PC-9 (cell line): ENCODE measurements around the gene OPHN1. TPM values are rescaled to one million over a fixed set of nuclear protein-coding genes. Genes with fewer than 3 reads are reported as not detected.
A peak's percentile ranks its signal among the peaks of the same experiment; 100 is the strongest.

ENCODE experiments used
- BruUV-seq: library from RNA; stranded (reverse); fragments of 400-500 nt; replicated peaks from 2 replicates; lab custom pipeline; 2021; lab: Mats Ljungman, UMichigan
- CTCF ChIA-PET: fragments of 300-600 bp; sonication (Branson Sonifier 250); formaldehyde crosslinking; loops from one replicate; lab custom pipeline; 2022; ENCODE audit warnings: antibody characterized with exemption; lab: Charles Lee
- POLR2A ChIA-PET: fragments of 300-600 bp; sonication (Branson Sonifier 250); formaldehyde crosslinking; loops from one replicate; lab custom pipeline; 2022; ENCODE audit warnings: antibody characterized with exemption; ENCODE audit not compliant: unreplicated experiment; lab: Charles Lee
- DNase-seq, 2 experiments: peaks; one replicate each; pipeline versions ENCODE4 v3.0.0 to v3.0.0-alpha.2; 2015 to 2022; ENCODE audit warnings: mixed read lengths in 1 of 2
- H2AFZ ChIP-seq: fragments of 200-600 bp; sonication (generic); 2 replicates; pipeline ENCODE4 v1.8.1; 2017; ENCODE audit warnings: antibody characterized with exemption
- H3F3A ChIP-seq: fragments of 200-600 bp; sonication (generic); 2 replicates; pipeline ENCODE4 v1.8.1; 2017; ENCODE audit warnings: antibody characterized with exemption, mild to moderate bottlenecking, low read depth; ENCODE audit not compliant: insufficient read depth
- H3K27ac ChIP-seq: fragments of 200-600 bp; sonication (generic); 2 replicates; pipeline ENCODE4 v1.6.1; 2016; ENCODE audit warnings: mixed run types
- H3K27me3 ChIP-seq: fragments of 200-600 bp; sonication (generic); 2 replicates; pipeline ENCODE4 v1.6.1; 2016; ENCODE audit warnings: low read depth, mixed run types; ENCODE audit not compliant: insufficient read depth
- H3K36me3 ChIP-seq: fragments of 200-600 bp; sonication (generic); 2 replicates; pipeline ENCODE4 v1.6.1; 2016; ENCODE audit warnings: low read depth, mixed run types
- H3K4me1 ChIP-seq: fragments of 200-600 bp; sonication (generic); replicated peaks from 2 replicates; pipeline ENCODE4 v1.6.1; 2016; ENCODE audit warnings: mixed run types; ENCODE audit not compliant: insufficient read depth
- H3K4me2 ChIP-seq: fragments of 200-600 bp; sonication (generic); 2 replicates; pipeline ENCODE4 v1.6.1; 2017; ENCODE audit warnings: mixed run types
- H3K4me3 ChIP-seq: fragments of 200-600 bp; sonication (generic); 2 replicates; pipeline ENCODE4 v1.6.1; 2016; ENCODE audit warnings: mixed run types
- H3K79me2 ChIP-seq: fragments of 200-600 bp; sonication (generic); 2 replicates; pipeline ENCODE4 v1.6.1; 2017; ENCODE audit warnings: low read depth, mixed run types
- H3K9me2 ChIP-seq: fragments of 200-600 bp; sonication (generic); 2 replicates; pipeline ENCODE4 v1.8.1; 2017; ENCODE audit warnings: mild to moderate bottlenecking; ENCODE audit not compliant: insufficient read depth
- H3K9me3 ChIP-seq: fragments of 200-600 bp; sonication (generic); 2 replicates; pipeline ENCODE4 v1.8.1; 2016; ENCODE audit warnings: low read depth; ENCODE audit not compliant: insufficient read depth
- H4K20me1 ChIP-seq: fragments of 200-600 bp; sonication (generic); 2 replicates; pipeline ENCODE4 v1.8.1; 2017; ENCODE audit not compliant: insufficient read depth
- EZH2 ChIP-seq: fragments of 200-600 bp; sonication (generic); IDR thresholded peaks from 2 replicates; pipeline ENCODE4 v1.8.0; 2017; ENCODE audit warnings: antibody characterized with exemption, low read depth
- intact Hi-C: fragments of 100-400 bp; cut with micrococcal nuclease; formaldehyde crosslinking; loops from one replicate; pipeline ENCODE4 v1.10.0; 2022; ENCODE audit not compliant: unreplicated experiment
- total RNA-seq: library from RNA; stranded (reverse); gene quantifications from 2 replicates; pipeline ENCODE4 v1.2.3, GENCODE V29; 2021
- TF ChIP-seq, protein P1 (sequence below): fragments of 200-600 bp; sonication (generic); conservative IDR thresholded peaks from 2 replicates; pipeline ENCODE4 v1.6.1; 2017; ENCODE audit warnings: mixed run types, antibody characterized with exemption, mild to moderate bottlenecking, moderate library complexity

The OPHN1 gene
- total RNA-seq, 1 experiment from 2014 or later: 9.3 TPM

- H3K36me3 ChIP-seq: no peaks in the 10 kb centered on the region
- H3K27me3 ChIP-seq: no peaks in the 10 kb centered on the region
- H4K20me1 ChIP-seq: no peaks in the 10 kb centered on the region
- H3K9me3 ChIP-seq: no peaks in the 10 kb centered on the region
- POLR2A ChIA-PET: no interaction called here
- H2AFZ ChIP-seq: no peak overlapping the region
- peaks cover 14% of the 10 kb centered on the region; the same call in 1 of the 2 replicates for H3K4me1 ChIP-seq
- intact Hi-C loops: no loop called here
- no peaks in the 10 kb centered on the region for H3K9me2 ChIP-seq
- DNase-seq: no peak
- no peak overlapping the region for H3K4me2 ChIP-seq
- H3K79me2 ChIP-seq: no peaks in the 10 kb centered on the region
- no peak overlapping the region for H3K27ac ChIP-seq
- TF ChIP-seq EZH2: no peak
- TF ChIP-seq, protein P1, sequence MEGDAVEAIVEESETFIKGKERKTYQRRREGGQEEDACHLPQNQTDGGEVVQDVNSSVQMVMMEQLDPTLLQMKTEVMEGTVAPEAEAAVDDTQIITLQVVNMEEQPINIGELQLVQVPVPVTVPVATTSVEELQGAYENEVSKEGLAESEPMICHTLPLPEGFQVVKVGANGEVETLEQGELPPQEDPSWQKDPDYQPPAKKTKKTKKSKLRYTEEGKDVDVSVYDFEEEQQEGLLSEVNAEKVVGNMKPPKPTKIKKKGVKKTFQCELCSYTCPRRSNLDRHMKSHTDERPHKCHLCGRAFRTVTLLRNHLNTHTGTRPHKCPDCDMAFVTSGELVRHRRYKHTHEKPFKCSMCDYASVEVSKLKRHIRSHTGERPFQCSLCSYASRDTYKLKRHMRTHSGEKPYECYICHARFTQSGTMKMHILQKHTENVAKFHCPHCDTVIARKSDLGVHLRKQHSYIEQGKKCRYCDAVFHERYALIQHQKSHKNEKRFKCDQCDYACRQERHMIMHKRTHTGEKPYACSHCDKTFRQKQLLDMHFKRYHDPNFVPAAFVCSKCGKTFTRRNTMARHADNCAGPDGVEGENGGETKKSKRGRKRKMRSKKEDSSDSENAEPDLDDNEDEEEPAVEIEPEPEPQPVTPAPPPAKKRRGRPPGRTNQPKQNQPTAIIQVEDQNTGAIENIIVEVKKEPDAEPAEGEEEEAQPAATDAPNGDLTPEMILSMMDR: no peak
- no peak overlapping the region for H3K4me3 ChIP-seq
- BruUV-seq: no TSS peak
- H3F3A ChIP-seq: peaks cover 5% of the 10 kb centered on the region; the same call in 1 of the 2 replicates
- CTCF ChIA-PET: no interaction called here
Measured at GRCh38 chrX:68439341-68439740, 6.0 kb upstream of the OPHN1 start.

GRCh38 chrX:68438575-68438974 is 5.3 kb upstream of the OPHN1 start:
- H2AFZ ChIP-seq: no peak overlapping the region
- H3K4me1 ChIP-seq: peaks cover 17% of the 10 kb centered on the region; the same call in 1 of the 2 replicates
- no peaks in the 10 kb centered on the region for H3K27me3 ChIP-seq
- no peak overlapping the region for H3K27ac ChIP-seq
- TF ChIP-seq, protein P1: no peak
- no peak for TF ChIP-seq EZH2
- no peak for DNase-seq
- CTCF ChIA-PET: no interaction called here
- POLR2A ChIA-PET: no interaction called here
- H3K9me2 ChIP-seq: no peaks in the 10 kb centered on the region
- H3K9me3 ChIP-seq: no peaks in the 10 kb centered on the region
- H4K20me1 ChIP-seq: no peaks in the 10 kb centered on the region
- intact Hi-C loops: no loop called here
- no peaks in the 10 kb centered on the region for H3K36me3 ChIP-seq
- no peak overlapping the region for H3K4me2 ChIP-seq
- no TSS peak for BruUV-seq
- no peaks in the 10 kb centered on the region for H3K79me2 ChIP-seq
- H3K4me3 ChIP-seq: no peak overlapping the region
- H3F3A ChIP-seq: peaks cover 5% of the 10 kb centered on the region; the same call in 1 of the 2 replicates

GRCh38 chrX:68433981-68434299 is 645 bp upstream of the OPHN1 start:
- no peak for DNase-seq
- peaks cover 17% of the 10 kb centered on the region for H3F3A ChIP-seq
- ChIA-PET CTCF (no interaction called here), POLR2A (no interaction called here)
- H3K4me1 ChIP-seq: peaks cover 38% of the 10 kb centered on the region
- peak overlapping the region; percentile 58 for H3K27ac ChIP-seq
- H4K20me1 ChIP-seq: no peaks in the 10 kb centered on the region
- H2AFZ ChIP-seq: peak overlapping the region; percentile 94
- peak overlapping the region; percentile 87 for H3K4me2 ChIP-seq
- no TSS peak for BruUV-seq
- H3K36me3 ChIP-seq: no peaks in the 10 kb centered on the region
- no peaks in the 10 kb centered on the region for H3K9me3 ChIP-seq
- no peaks in the 10 kb centered on the region for H3K27me3 ChIP-seq
- TF ChIP-seq EZH2: no peak
- TF ChIP-seq, protein P1: no peak
- peaks cover 5% of the 10 kb centered on the region; the same call in 1 of the 2 replicates for H3K79me2 ChIP-seq
- no peaks in the 10 kb centered on the region for H3K9me2 ChIP-seq
- H3K4me3 ChIP-seq: peak overlapping the region; percentile 61
- intact Hi-C loops: loop anchor here (1.0 to 5.0 kb wide), 2 partner anchors 18 to 63 kb away; partner anchors contain the start of gene YIPF6
